ENCODE measurements around the gene CYP4X1. TPM values are rescaled to one million over a fixed set of nuclear protein-coding genes. Genes with fewer than 3 reads are reported as not detected.
"Not testable (repeated sequence)": the region's sequence is repeated elsewhere in the genome, so short reads cannot be mapped to it uniquely, and the experiment has no call there.

CYP4X1 gene
- polyA plus RNA-seq, 3 donors: not detected

DNA sequence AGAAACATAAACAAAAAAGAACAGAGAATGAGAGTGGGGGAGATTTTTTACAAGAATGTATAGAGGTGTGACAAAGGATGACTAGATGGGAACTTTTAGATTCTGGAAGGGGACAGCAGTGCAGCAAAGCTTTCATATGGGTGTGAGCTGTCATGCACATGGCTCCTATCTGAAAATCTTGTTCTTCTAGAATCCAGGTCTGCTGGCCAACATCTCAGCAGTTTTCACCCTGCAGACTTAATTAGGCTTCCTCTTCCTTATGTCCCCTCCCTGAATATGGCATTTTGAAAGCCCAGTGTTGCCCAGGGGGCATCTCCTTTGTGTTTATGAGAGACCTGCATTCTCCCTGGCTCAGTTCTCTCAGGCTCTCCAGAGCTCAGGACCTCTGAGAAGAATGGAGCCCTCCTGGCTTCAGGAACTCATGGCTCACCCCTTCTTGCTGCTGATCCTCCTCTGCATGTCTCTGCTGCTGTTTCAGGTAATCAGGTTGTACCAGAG, 43.7 kb downstream of the CYP4X1 start, which contains the start of gene CYP4Z1:
Gene CYP4Z1 (plus strand): TSS at position 135 of the 498 bp plus-strand sequence. CDS start 260 bp downstream, at position 395.
- Histone ChIP-seq H3K9me3 (replicated peaks in 1 of 2; ENCODE audit: control insufficient read depth in 1 of 2, insufficient read depth in 1 of 2, low read length in 2 of 2) (no peaks in the 10 kb centered on the region), H3K9ac (ENCODE audit: insufficient read depth, low read length, poor library complexity, severe bottlenecking) (no peak within 1 kb of the TSS), H3K79me2 (ENCODE audit: insufficient read depth, low read length) (no peaks in the 10 kb centered on the region), H3K4me3 (replicated peaks in 1 of 3; ENCODE audit: low read depth in 2 of 3, low read length in 3 of 3) (no peak within 1 kb of the TSS), H3K27ac (ENCODE audit: low read depth in 1 of 2, low read length in 2 of 2) (no peak within 1 kb of the TSS), H3K4me1 (ENCODE audit: control insufficient read depth in 1 of 2, insufficient read depth in 2 of 2, low read length in 2 of 2) (no peaks in the 10 kb centered on the region), H3K36me3 (replicated peaks in 1 of 2; ENCODE audit: control insufficient read depth in 1 of 2, insufficient read depth in 2 of 2, low read length in 2 of 2) (no peaks in the 10 kb centered on the region), H3K27me3 (ENCODE audit: control insufficient read depth in 2 of 2, insufficient read depth in 2 of 2, low read length in 2 of 2) (no peaks in the 10 kb centered on the region), H3K4me2 (replicated peaks; ENCODE audit: extremely low read depth, low read length, poor library complexity, severe bottlenecking) (no peak within 1 kb of the TSS), H2AFZ (ENCODE audit: insufficient read depth, low read depth, low read length, poor library complexity, severe bottlenecking) (no peak within 1 kb of the TSS), H4K20me1 (ENCODE audit: insufficient read depth, low read length) (no peaks in the 10 kb centered on the region)
- no peaks in the 10 kb centered on the region for H3K36me3 Mint-ChIP-seq
- no peaks in the 10 kb centered on the region for H3K4me1 Mint-ChIP-seq
- TF ChIP-seq, protein P1, sequence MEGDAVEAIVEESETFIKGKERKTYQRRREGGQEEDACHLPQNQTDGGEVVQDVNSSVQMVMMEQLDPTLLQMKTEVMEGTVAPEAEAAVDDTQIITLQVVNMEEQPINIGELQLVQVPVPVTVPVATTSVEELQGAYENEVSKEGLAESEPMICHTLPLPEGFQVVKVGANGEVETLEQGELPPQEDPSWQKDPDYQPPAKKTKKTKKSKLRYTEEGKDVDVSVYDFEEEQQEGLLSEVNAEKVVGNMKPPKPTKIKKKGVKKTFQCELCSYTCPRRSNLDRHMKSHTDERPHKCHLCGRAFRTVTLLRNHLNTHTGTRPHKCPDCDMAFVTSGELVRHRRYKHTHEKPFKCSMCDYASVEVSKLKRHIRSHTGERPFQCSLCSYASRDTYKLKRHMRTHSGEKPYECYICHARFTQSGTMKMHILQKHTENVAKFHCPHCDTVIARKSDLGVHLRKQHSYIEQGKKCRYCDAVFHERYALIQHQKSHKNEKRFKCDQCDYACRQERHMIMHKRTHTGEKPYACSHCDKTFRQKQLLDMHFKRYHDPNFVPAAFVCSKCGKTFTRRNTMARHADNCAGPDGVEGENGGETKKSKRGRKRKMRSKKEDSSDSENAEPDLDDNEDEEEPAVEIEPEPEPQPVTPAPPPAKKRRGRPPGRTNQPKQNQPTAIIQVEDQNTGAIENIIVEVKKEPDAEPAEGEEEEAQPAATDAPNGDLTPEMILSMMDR (IDR thresholded peaks at IDR 0.05): no peak
- no peaks in the 10 kb centered on the region for H3K9me3 Mint-ChIP-seq
- no peak within 1 kb of the TSS for H3K27ac Mint-ChIP-seq
- H3K4me3 Mint-ChIP-seq: no peak within 1 kb of the TSS
- no peak for DNase-seq
- H3K27me3 Mint-ChIP-seq (ENCODE audit: low read depth in 3 of 3): peaks cover 5 to 23% (median 14%) of the 10 kb centered on the region in 3 donors
- intact Hi-C loops (cut with micrococcal nuclease): no loop called here

DNA sequence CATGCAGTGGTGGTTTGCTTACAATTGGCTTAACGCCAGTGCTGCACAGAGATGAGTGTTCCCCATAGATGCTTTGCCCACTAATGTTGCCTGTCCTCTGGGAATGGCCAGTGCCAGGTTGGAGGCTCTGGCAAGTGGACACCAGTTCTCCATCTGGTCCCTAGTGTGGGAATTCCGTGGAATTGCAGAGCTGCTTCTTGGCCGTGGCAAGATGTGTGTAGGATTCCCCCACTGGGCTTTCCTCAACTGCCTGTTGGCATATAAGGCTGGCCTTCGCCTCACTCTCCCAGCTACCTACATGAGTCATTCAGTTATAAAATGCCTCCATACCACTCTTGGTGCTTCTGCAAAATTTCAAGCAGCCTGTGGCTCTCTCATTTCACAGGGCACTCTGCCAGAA, 45.6 kb downstream of the CYP4X1 start:
- H3K27me3 ChIP-seq (ENCODE audit: control insufficient read depth in 2 of 2, insufficient read depth in 2 of 2, low read length in 2 of 2); intact Hi-C loops (cut with micrococcal nuclease); H3K4me1 ChIP-seq (ENCODE audit: control insufficient read depth in 1 of 2, insufficient read depth in 2 of 2, low read length in 2 of 2); H3K4me2 ChIP-seq (replicated peaks; ENCODE audit: extremely low read depth, low read length, poor library complexity, severe bottlenecking); H3K4me1 Mint-ChIP-seq; H3K9me3 Mint-ChIP-seq; H3K27ac ChIP-seq (ENCODE audit: low read depth in 1 of 2, low read length in 2 of 2); H3K36me3 Mint-ChIP-seq; H3K4me3 ChIP-seq (replicated peaks in 1 of 3; ENCODE audit: low read depth in 2 of 3, low read length in 3 of 3); H3K9me3 ChIP-seq (replicated peaks in 1 of 2; ENCODE audit: control insufficient read depth in 1 of 2, insufficient read depth in 1 of 2, low read length in 2 of 2); DNase-seq; H3K79me2 ChIP-seq (ENCODE audit: insufficient read depth, low read length); H3K4me3 Mint-ChIP-seq; H3K36me3 ChIP-seq (replicated peaks in 1 of 2; ENCODE audit: control insufficient read depth in 1 of 2, insufficient read depth in 2 of 2, low read length in 2 of 2); H3K9ac ChIP-seq (ENCODE audit: insufficient read depth, low read length, poor library complexity, severe bottlenecking); H2AFZ ChIP-seq (ENCODE audit: insufficient read depth, low read depth, low read length, poor library complexity, severe bottlenecking); H4K20me1 ChIP-seq (ENCODE audit: insufficient read depth, low read length): not testable (repeated sequence)
- H3K27ac Mint-ChIP-seq: peak overlapping the region in 1 of 7 donors; percentile 69
- peaks cover 5 to 19% (median 8%) of the 10 kb centered on the region in 3 donors for H3K27me3 Mint-ChIP-seq (ENCODE audit: low read depth in 3 of 3)
- no CpG with 5 or more reads among the region's 4 CpGs for WGBS (ENCODE audit: insufficient coverage)

DNA sequence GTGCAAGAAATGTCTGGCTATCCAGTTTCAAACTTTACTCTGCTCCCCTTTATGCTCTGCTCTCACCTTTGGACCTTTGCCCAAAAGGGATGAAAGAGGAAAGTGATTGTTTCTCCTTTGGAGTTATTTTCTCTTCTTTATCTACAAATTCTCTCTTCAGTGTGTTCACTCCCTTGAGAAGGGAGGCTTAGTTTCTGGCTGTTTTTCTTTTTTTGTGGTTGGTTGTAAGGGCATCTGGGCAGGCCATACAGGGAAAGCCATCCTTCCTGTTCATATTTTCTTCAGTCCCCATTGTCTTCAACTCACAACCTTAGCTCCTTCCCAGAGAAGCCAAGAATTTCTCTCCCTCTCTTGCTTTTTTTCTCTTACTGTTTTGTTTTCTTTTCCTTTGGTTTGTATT, 46.0 kb downstream of the CYP4X1 start:
- H3K36me3 Mint-ChIP-seq; H3K4me2 ChIP-seq (replicated peaks; ENCODE audit: extremely low read depth, low read length, poor library complexity, severe bottlenecking); H3K9me3 Mint-ChIP-seq; H3K79me2 ChIP-seq (ENCODE audit: insufficient read depth, low read length); H3K27me3 ChIP-seq (ENCODE audit: control insufficient read depth in 2 of 2, insufficient read depth in 2 of 2, low read length in 2 of 2); H3K36me3 ChIP-seq (replicated peaks in 1 of 2; ENCODE audit: control insufficient read depth in 1 of 2, insufficient read depth in 2 of 2, low read length in 2 of 2); H4K20me1 ChIP-seq (ENCODE audit: insufficient read depth, low read length); H2AFZ ChIP-seq (ENCODE audit: insufficient read depth, low read depth, low read length, poor library complexity, severe bottlenecking); intact Hi-C loops (cut with micrococcal nuclease); H3K4me1 ChIP-seq (ENCODE audit: control insufficient read depth in 1 of 2, insufficient read depth in 2 of 2, low read length in 2 of 2); H3K27ac ChIP-seq (ENCODE audit: low read depth in 1 of 2, low read length in 2 of 2); H3K9me3 ChIP-seq (replicated peaks in 1 of 2; ENCODE audit: control insufficient read depth in 1 of 2, insufficient read depth in 1 of 2, low read length in 2 of 2); H3K4me3 ChIP-seq (replicated peaks in 1 of 3; ENCODE audit: low read depth in 2 of 3, low read length in 3 of 3); H3K9ac ChIP-seq (ENCODE audit: insufficient read depth, low read length, poor library complexity, severe bottlenecking); H3K4me3 Mint-ChIP-seq; DNase-seq; H3K27ac Mint-ChIP-seq; H3K4me1 Mint-ChIP-seq: not testable (repeated sequence)
- peaks cover 5 to 15% (median 8%) of the 10 kb centered on the region in 3 donors for H3K27me3 Mint-ChIP-seq (ENCODE audit: low read depth in 3 of 3)

All from CD14-positive monocyte (primary cell).